Activated CD4-positive, alpha-beta T cell treated with anti-CD3 and anti-CD28 coated beads for 36 hours (primary cell): ENCODE results near the gene METTL1. TPM values are rescaled to one million over a fixed set of nuclear protein-coding genes. Genes with fewer than 3 reads are reported as not detected.
A peak's percentile ranks its signal among the peaks of the same experiment; 100 is the strongest.

Experiments used
- ATAC-seq: fragments of 200-7000 bp; cut with Tn5 transposase; one replicate; pipeline ENCODE4 v1.10.0; 2021; ENCODE audit warnings: mild to moderate bottlenecking, moderate library complexity
- CTCF ChIA-PET: fragments of 350-600 bp; sonication (Branson Sonifier 250); formaldehyde crosslinking; loops from one replicate; lab custom pipeline; 2021; ENCODE audit warnings: antibody characterized with exemption; lab: Charles Lee
- POLR2A ChIA-PET: fragments of 350-600 bp; sonication (Branson Sonifier 250); formaldehyde crosslinking; loops from one replicate; lab custom pipeline; 2021; ENCODE audit warnings: antibody characterized with exemption, inconsistent platforms; lab: Charles Lee
- DNase-seq: peaks from one replicate; pipeline ENCODE4 v3.0.0-alpha.2; 2020
- H3K27ac Mint-ChIP-seq: one replicate; pipeline ENCODE4 v1.8.0; 2021; ENCODE audit warnings: mixed read lengths
- H3K27me3 Mint-ChIP-seq: one replicate; pipeline ENCODE4 v1.8.0; 2021; ENCODE audit warnings: mixed read lengths
- H3K36me3 Mint-ChIP-seq: one replicate; pipeline ENCODE4 v1.8.0; 2021; ENCODE audit warnings: low read depth, mixed read lengths
- H3K4me1 Mint-ChIP-seq: one replicate; pipeline ENCODE4 v1.8.0; 2021; ENCODE audit warnings: mixed read lengths
- H3K4me3 Mint-ChIP-seq: one replicate; pipeline ENCODE4 v1.8.0; 2021; ENCODE audit warnings: mild to moderate bottlenecking, moderate library complexity, mixed read lengths
- H3K9me3 Mint-ChIP-seq: one replicate; pipeline ENCODE4 v1.8.0; 2021; ENCODE audit warnings: low read depth, mixed read lengths
- intact Hi-C, 2 experiments: fragments of 100-400 bp; cut with DNase I in 1 of 2; cut with micrococcal nuclease in 1 of 2; formaldehyde crosslinking; loops; one replicate each; pipeline versions ENCODE4 v1.14.2 to v1.15.1; 2022 to 2024; cut with DNase I, micrococcal nuclease
- total RNA-seq, 2 experiments: library from RNA; stranded (reverse); gene quantifications; one replicate each; pipeline ENCODE4 v1.2.3, GENCODE V29; 2021

METTL1 gene
- total RNA-seq, 2 experiments from 2014 or later, result 31.9 to 33.5 TPM

GRCh38 chr12:57731411-57732080 lies 40.4 kb downstream of the METTL1 start:
- H3K36me3 Mint-ChIP-seq, result peaks cover 60% of the 10 kb centered on the region
- H3K4me1 Mint-ChIP-seq, result peaks cover 3% of the 10 kb centered on the region
- no peak overlapping the region for H3K27ac Mint-ChIP-seq
- CTCF ChIA-PET, result interaction anchor here (0.6 to 1.5 kb wide), 4 partner anchors 8 to 320 kb away, joined by 3 to 4 read pairs (median 3); no protein-coding TSS in a partner anchor
- no peaks in the 10 kb centered on the region for H3K9me3 Mint-ChIP-seq
- no peaks in the 10 kb centered on the region for H3K27me3 Mint-ChIP-seq
- intact Hi-C loops, result no loop called here
- POLR2A ChIA-PET, result no interaction called here
- ATAC-seq (no peak), DNase-seq (no peak)
- no peak overlapping the region for H3K4me3 Mint-ChIP-seq

GRCh38 chr12:57730336-57731067 lies 41.4 kb downstream of the METTL1 start:
- Mint-ChIP-seq H3K27me3 (no peaks in the 10 kb centered on the region), H3K4me1 (no peaks in the 10 kb centered on the region), H3K27ac (no peak overlapping the region), H3K4me3 (no peak overlapping the region), H3K36me3 (peaks cover 61% of the 10 kb centered on the region), H3K9me3 (no peaks in the 10 kb centered on the region)
- ChIA-PET CTCF (interaction anchor here (0.5 kb wide), 1 partner anchor 148 kb away, joined by 3 read pairs; no protein-coding TSS in a partner anchor), POLR2A (no interaction called here)
- ATAC-seq (no peak), DNase-seq (no peak)
- intact Hi-C loops, result no loop called here

- H3K4me3 Mint-ChIP-seq, result no peak overlapping the region
- H3K27ac Mint-ChIP-seq, result no peak overlapping the region
- no peaks in the 10 kb centered on the region for H3K9me3 Mint-ChIP-seq
- intact Hi-C loops, result no loop called here
- ChIA-PET POLR2A (no interaction called here), CTCF (interaction anchor here (0.9 kb wide), 1 partner anchor 14 kb away, joined by 3 read pairs; no protein-coding TSS in a partner anchor)
- no peaks in the 10 kb centered on the region for H3K27me3 Mint-ChIP-seq
- H3K4me1 Mint-ChIP-seq, result no peaks in the 10 kb centered on the region
- DNase-seq (no peak), ATAC-seq (no peak)
- peaks cover 54% of the 10 kb centered on the region for H3K36me3 Mint-ChIP-seq
Measured at GRCh38 chr12:57729321-57729844, 42.5 kb downstream of the METTL1 start.

- DNase-seq (no peak), ATAC-seq (no peak)
- Mint-ChIP-seq H3K4me1 (no peaks in the 10 kb centered on the region), H3K4me3 (no peak overlapping the region), H3K27me3 (no peaks in the 10 kb centered on the region), H3K9me3 (no peaks in the 10 kb centered on the region), H3K27ac (no peak overlapping the region), H3K36me3 (peaks cover 44% of the 10 kb centered on the region)
- intact Hi-C loops, result no loop called here
- ChIA-PET POLR2A (no interaction called here), CTCF (interaction anchor here (0.7 kb wide), 1 partner anchor 213 kb away, joined by 3 read pairs; no protein-coding TSS in a partner anchor)
Measured at GRCh38 chr12:57727758-57728395, 44.0 kb downstream of the METTL1 start.

- intact Hi-C loops, result no loop called here
- no peak overlapping the region for H3K4me3 Mint-ChIP-seq
- no peaks in the 10 kb centered on the region for H3K9me3 Mint-ChIP-seq
- CTCF ChIA-PET, result interaction anchor here (1.0 to 1.6 kb wide), 2 partner anchors 12 to 29 kb away, joined by 5 to 7 read pairs; no protein-coding TSS in a partner anchor
- POLR2A ChIA-PET, result no interaction called here
- no peaks in the 10 kb centered on the region for H3K4me1 Mint-ChIP-seq
- DNase-seq, result no peak
- H3K27ac Mint-ChIP-seq, result no peak overlapping the region
- ATAC-seq, result no peak
- H3K27me3 Mint-ChIP-seq, result no peaks in the 10 kb centered on the region
- peaks cover 37% of the 10 kb centered on the region for H3K36me3 Mint-ChIP-seq
Measured at GRCh38 chr12:57726884-57727757, 44.8 kb downstream of the METTL1 start.

- Mint-ChIP-seq H3K36me3 (peaks cover 34% of the 10 kb centered on the region), H3K4me1 (no peaks in the 10 kb centered on the region), H3K27ac (no peak overlapping the region), H3K9me3 (no peaks in the 10 kb centered on the region), H3K4me3 (no peak overlapping the region), H3K27me3 (no peaks in the 10 kb centered on the region)
- CTCF ChIA-PET, result interaction anchor here (0.7 to 1.6 kb wide), 5 partner anchors 9 to 30 kb away, joined by 3 to 7 read pairs (median 5); no protein-coding TSS in a partner anchor
- ATAC-seq (peak; percentile 45), DNase-seq (peak; percentile 59)
- POLR2A ChIA-PET, result no interaction called here
- intact Hi-C loops, result no loop called here
Measured at GRCh38 chr12:57726151-57726883, 45.6 kb downstream of the METTL1 start.

- H3K27me3 Mint-ChIP-seq, result no peaks in the 10 kb centered on the region
- peaks cover 31% of the 10 kb centered on the region for H3K36me3 Mint-ChIP-seq
- ChIA-PET CTCF (interaction anchor here (0.7 to 1.6 kb wide), 5 partner anchors 9 to 31 kb away, joined by 3 to 7 read pairs (median 5); no protein-coding TSS in a partner anchor), POLR2A (no interaction called here)
- no peak overlapping the region for H3K27ac Mint-ChIP-seq
- DNase-seq, result no peak
- no peaks in the 10 kb centered on the region for H3K4me1 Mint-ChIP-seq
- no peak for ATAC-seq
- no peak overlapping the region for H3K4me3 Mint-ChIP-seq
- intact Hi-C loops, result no loop called here
- H3K9me3 Mint-ChIP-seq, result no peaks in the 10 kb centered on the region
Measured at GRCh38 chr12:57725851-57726150, 46.1 kb downstream of the METTL1 start.

- Mint-ChIP-seq H3K9me3 (no peaks in the 10 kb centered on the region), H3K27me3 (no peaks in the 10 kb centered on the region), H3K4me1 (no peaks in the 10 kb centered on the region), H3K36me3 (peaks cover 27% of the 10 kb centered on the region), H3K4me3 (no peak overlapping the region), H3K27ac (peak overlapping the region; percentile 22)
- DNase-seq, result no peak
- CTCF ChIA-PET, result interaction anchor here (0.6 to 1.6 kb wide), 3 partner anchors 16 to 71 kb away, joined by 3 to 5 read pairs (median 3); no protein-coding TSS in a partner anchor
- intact Hi-C loops, result no loop called here
- no peak for ATAC-seq
- POLR2A ChIA-PET, result no interaction called here
Measured at GRCh38 chr12:57724936-57725740, 46.8 kb downstream of the METTL1 start.

- Mint-ChIP-seq H3K27ac (peak overlapping the region; percentile 22), H3K27me3 (no peaks in the 10 kb centered on the region), H3K36me3 (peaks cover 32% of the 10 kb centered on the region), H3K9me3 (no peaks in the 10 kb centered on the region), H3K4me1 (no peaks in the 10 kb centered on the region), H3K4me3 (no peak overlapping the region)
- ChIA-PET POLR2A (no interaction called here), CTCF (interaction anchor here (0.6 to 1.2 kb wide), 2 partner anchors 7 to 72 kb away, joined by 3 to 4 read pairs; no protein-coding TSS in a partner anchor)
- DNase-seq (no peak), ATAC-seq (no peak)
- intact Hi-C loops, result no loop called here
Measured at GRCh38 chr12:57724003-57724935, 47.6 kb downstream of the METTL1 start.
